HepG2 (cell line): ENCODE measurements around the gene SMARCB1. TPM values are rescaled to one million over a fixed set of nuclear protein-coding genes. Genes with fewer than 3 reads are reported as not detected.

Experiments used
- ARID2 ChIP-seq: sonication (generic); formaldehyde crosslinking; IDR thresholded peaks from 2 replicates; pipeline ENCODE4 v1.8.1; 2022; ENCODE audit warnings: mild to moderate bottlenecking, missing genetic modification reagents, borderline replicate concordance
- ARID5B ChIP-seq: IDR thresholded peaks from 2 replicates; pipeline ENCODE4 v1.4.0; 2020; ENCODE audit warnings: mild to moderate bottlenecking, missing genetic modification reagents
- HNRNPH1 ChIP-seq: fragments of 200-400 bp; formaldehyde crosslinking; optimal IDR thresholded peaks from 2 replicates; pipeline ENCODE3; 2017; ENCODE audit warnings: mild to moderate bottlenecking, low read depth, low read length
- HNRNPLL ChIP-seq: fragments of 200-400 bp; formaldehyde crosslinking; IDR thresholded peaks from 2 replicates; pipeline ENCODE4 v1.6.1; 2017; ENCODE audit warnings: mild to moderate bottlenecking, low read depth, low read length; ENCODE audit not compliant: poor library complexity, severe bottlenecking
- IKZF4 ChIP-seq: sonication (generic); formaldehyde crosslinking; IDR thresholded peaks from 2 replicates; pipeline ENCODE4 v1.5.1; 2020; ENCODE audit warnings: borderline replicate concordance, mild to moderate bottlenecking, low read depth, missing genetic modification reagents; ENCODE audit errors: not compliant biosample characterization
- JARID2 ChIP-seq: sonication (generic); formaldehyde crosslinking; IDR thresholded peaks from 2 replicates; pipeline ENCODE4 v1.8.1; 2023; ENCODE audit warnings: missing genetic modification reagents, inconsistent platforms; ENCODE audit not compliant: insufficient replicate concordance
- KAT7 ChIP-seq: IDR thresholded peaks from 2 replicates; pipeline ENCODE4 v1.6.1; 2018; ENCODE audit warnings: borderline replicate concordance, missing compliant biosample characterization
- MBNL3 ChIP-seq: fragments of 250-450 bp; sonication (Bioruptor Pico); conservative IDR thresholded peaks from 2 replicates; pipeline ENCODE4 v1.8.0; 2022; ENCODE audit warnings: mild to moderate bottlenecking, inconsistent platforms
- MTF2 ChIP-seq: sonication (generic); formaldehyde crosslinking; IDR thresholded peaks from 2 replicates; pipeline ENCODE4 v1.5.0; 2020; ENCODE audit warnings: missing genetic modification reagents, borderline replicate concordance
- NKX3-1 ChIP-seq: sonication (generic); formaldehyde crosslinking; IDR thresholded peaks from 2 replicates; pipeline ENCODE4 v1.5.0; 2020; ENCODE audit warnings: missing genetic modification reagents
- NRL ChIP-seq: sonication (generic); formaldehyde crosslinking; IDR thresholded peaks from 2 replicates; pipeline ENCODE4 v1.5.0; 2020; ENCODE audit warnings: missing genetic modification reagents, mild to moderate bottlenecking, moderate library complexity, borderline replicate concordance
- SIN3B ChIP-seq: fragments of 150-350 bp; IDR thresholded peaks from 2 replicates; pipeline ENCODE4 v1.6.1; 2014; ENCODE audit warnings: low read length
- SRSF1 ChIP-seq: fragments of 200-400 bp; formaldehyde crosslinking; optimal IDR thresholded peaks from 2 replicates; pipeline ENCODE3; 2017; ENCODE audit warnings: mild to moderate bottlenecking, low read depth, low read length, moderate library complexity
- TEAD2 ChIP-seq: sonication (generic); formaldehyde crosslinking; IDR thresholded peaks from 2 replicates; pipeline ENCODE4 v1.9.0; 2021; ENCODE audit warnings: missing genetic modification reagents
- ZBTB14 ChIP-seq: sonication (generic); formaldehyde crosslinking; IDR thresholded peaks from 2 replicates; pipeline ENCODE4 v1.4.0; 2020; ENCODE audit warnings: missing genetic modification reagents
- ZC3H4 ChIP-seq: sonication (generic); formaldehyde crosslinking; IDR thresholded peaks from 2 replicates; pipeline ENCODE4 v1.4.0; 2020; ENCODE audit warnings: missing genetic modification reagents, borderline replicate concordance
- ZNF337 ChIP-seq: sonication (generic); formaldehyde crosslinking; IDR thresholded peaks from 2 replicates; pipeline ENCODE4 v1.5.1; 2020; ENCODE audit warnings: missing genetic modification reagents, low read depth, mild to moderate bottlenecking, borderline replicate concordance
- ZNF350 ChIP-seq: sonication (generic); formaldehyde crosslinking; IDR thresholded peaks from 2 replicates; pipeline ENCODE4 v1.4.0; 2020; ENCODE audit warnings: mild to moderate bottlenecking, low read depth, missing genetic modification reagents, borderline replicate concordance
- ZNF446 ChIP-seq: sonication (generic); formaldehyde crosslinking; IDR thresholded peaks from 2 replicates; pipeline ENCODE4 v1.5.0; 2020; ENCODE audit warnings: mild to moderate bottlenecking, missing genetic modification reagents
- ZNF775 ChIP-seq: sonication (generic); formaldehyde crosslinking; IDR thresholded peaks from 2 replicates; pipeline ENCODE4 v1.4.0; 2020; ENCODE audit warnings: missing genetic modification reagents, mild to moderate bottlenecking, moderate library complexity, borderline replicate concordance
- ZNF788 ChIP-seq: sonication (generic); formaldehyde crosslinking; IDR thresholded peaks from 2 replicates; pipeline ENCODE4 v1.5.0; 2020; ENCODE audit warnings: mild to moderate bottlenecking, missing genetic modification reagents, borderline replicate concordance
- ZSCAN31 ChIP-seq: sonication (generic); formaldehyde crosslinking; IDR thresholded peaks from 2 replicates; pipeline ENCODE4 v1.5.0; 2020; ENCODE audit warnings: low read depth, mild to moderate bottlenecking, missing genetic modification reagents
- polyA plus RNA-seq, 8 experiments: library from polyadenylated mRNA; depleted of rRNA in 3 of 8; stranded (reverse) in 7 of 8; unstranded in 1 of 8; fragments of >200 nt; fragmentation: Illumina TruSeq in 4 of 8; extraction: Trizol in 4 of 8; gene quantifications; 2 replicates each; pipeline versions ENCODE4 v1.2.1 to v1.2.3, GENCODE V29; 2011 to 2016; ENCODE audit warnings: low read depth in 4 of 8, missing spikeins in 1 of 8, mixed read lengths in 1 of 8; ENCODE audit not compliant: insufficient read depth in 1 of 8
- total RNA-seq, 5 experiments: library from RNA; depleted of rRNA; stranded (reverse); fragments of >200 nt; fragmentation: Illumina TruSeq; extraction: Trizol; gene quantifications; 2 replicates each; pipeline ENCODE4 v1.2.3, GENCODE V29; 2016; ENCODE audit warnings: low read depth in 1 of 5
- TF ChIP-seq, protein P1 (sequence below): IDR thresholded peaks from 2 replicates; pipeline ENCODE4 v1.6.1; 2016; ENCODE audit warnings: missing compliant biosample characterization, missing genetic modification reagents, borderline replicate concordance

Gene SMARCB1
- total and polyA plus RNA-seq, 2 of the 13 experiments (the other 11 are each of a cell fraction or from before 2014, with no cell fraction given): 74.0 to 166 TPM

- TF ChIP-seq ARID5B (CRISPR knock-in tag) (peak; percentile 5; the same call in 1 of the 2 replicates), ZNF337 (no peak), MBNL3 (CRISPR knock-in tag) (no peak), ZSCAN31 (CRISPR knock-in tag) (no peak), NKX3-1 (CRISPR knock-in tag) (no peak; the same call in 1 of the 2 replicates), SIN3B (no peak), NRL (no peak), MTF2 (CRISPR knock-in tag) (0 out of 2 replicates have a peak, but pooled peaks have one; percentile 65), ARID2 (CRISPR knock-in tag) (peak; percentile 57; the same call in 1 of the 2 replicates), HNRNPH1 (no peak), ZNF446 (CRISPR knock-in tag) (no peak), ZC3H4 (no peak), HNRNPLL (peak; percentile 82), SRSF1 (no peak), JARID2 (CRISPR knock-in tag) (no peak), IKZF4 (CRISPR knock-in tag) (no peak), TEAD2 (no peak), ZNF788 (CRISPR knock-in tag) (peak; percentile 73; the same call in 1 of the 2 replicates), ZBTB14 (no peak; the same call in 1 of the 2 replicates), ZNF350 (no peak), KAT7 (CRISPR knock-in tag) (peak; percentile 29; the same call in 1 of the 2 replicates), ZNF775 (CRISPR knock-in tag) (no peak; the same call in 1 of the 2 replicates)
- TF ChIP-seq, protein P1, sequence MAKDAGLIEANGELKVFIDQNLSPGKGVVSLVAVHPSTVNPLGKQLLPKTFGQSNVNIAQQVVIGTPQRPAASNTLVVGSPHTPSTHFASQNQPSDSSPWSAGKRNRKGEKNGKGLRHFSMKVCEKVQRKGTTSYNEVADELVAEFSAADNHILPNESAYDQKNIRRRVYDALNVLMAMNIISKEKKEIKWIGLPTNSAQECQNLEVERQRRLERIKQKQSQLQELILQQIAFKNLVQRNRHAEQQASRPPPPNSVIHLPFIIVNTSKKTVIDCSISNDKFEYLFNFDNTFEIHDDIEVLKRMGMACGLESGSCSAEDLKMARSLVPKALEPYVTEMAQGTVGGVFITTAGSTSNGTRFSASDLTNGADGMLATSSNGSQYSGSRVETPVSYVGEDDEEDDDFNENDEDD (CRISPR knock-in tag): no peak; the same call in 1 of the 2 replicates
Measured at GRCh38 chr22:23767673-23768548, 18.9 kb upstream of the SMARCB1 start, which contains the start of gene CHCHD10 (continued).
